Measurements from ENCODE around the gene NDUFB3. TPM values are rescaled to one million over a fixed set of nuclear protein-coding genes. Genes with fewer than 3 reads are reported as not detected.

The NDUFB3 gene
- total and polyA plus RNA-seq, 10 of the 15 experiments (the other 5 are each of a cell fraction or from before 2014, with no cell fraction given), result 115 to 1,059 (median 187) TPM

- H3K4me1 ChIP-seq (ENCODE audit: control insufficient read depth, insufficient read depth, low read length), result peaks cover 6% of the 10 kb centered on the region; the same call in 1 of the 2 replicates
- BruUV-seq (replicated peaks), result no TSS peak
- TF ChIP-seq MYC (IDR thresholded peaks at IDR 0.05; ENCODE audit: insufficient read depth, insufficient read length, insufficient replicate concordance, low read length, severe bottlenecking) (no peak), ZNF24 (IDR thresholded peaks at IDR 0.05) (no peak), MEF2A (IDR thresholded peaks at IDR 0.05; ENCODE audit: insufficient read depth, low read depth, low read length) (no peak), RB1 (IDR thresholded peaks at IDR 0.05; ENCODE audit: borderline replicate concordance) (no peak)
Measured at GRCh38 chr2:201111096-201111495, 39.3 kb downstream of the NDUFB3 start.

DNA sequence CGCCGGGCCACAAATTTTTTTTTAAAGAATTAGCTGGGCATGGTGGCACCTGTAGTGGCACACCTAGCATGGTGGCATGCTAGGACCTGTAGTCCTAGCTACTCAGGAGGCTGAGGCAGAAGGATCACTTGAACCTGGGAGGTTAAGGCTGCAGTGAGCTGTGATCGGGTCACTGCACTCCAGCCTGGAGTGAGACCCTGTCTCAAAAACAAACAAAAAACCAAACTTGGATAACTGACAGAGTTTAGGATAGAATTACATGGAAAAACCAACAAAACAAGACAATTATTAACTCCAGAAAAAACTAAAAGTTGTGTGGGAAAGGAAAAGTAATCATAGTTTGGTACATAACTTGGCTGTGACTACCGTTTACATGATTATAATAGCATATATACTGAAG lies 42.5 kb downstream of the NDUFB3 start:
- intact Hi-C loops (cut with micrococcal nuclease; ENCODE audit: unreplicated experiment), result no loop called here
- Histone ChIP-seq H4K20me1 (ENCODE audit: control insufficient read depth, insufficient read depth) (no peaks in the 10 kb centered on the region), H3K4me1 (ENCODE audit: control insufficient read depth, insufficient read depth, low read length) (peaks cover 6% of the 10 kb centered on the region; the same call in 1 of the 2 replicates), H3K9ac (ENCODE audit: control insufficient read depth, insufficient read depth, low read length) (peak overlapping the region; percentile 99; the same call in 1 of the 2 replicates), H3K79me2 (ENCODE audit: control insufficient read depth, insufficient read depth, low read length) (peaks cover 46% of the 10 kb centered on the region), H2AFZ (ENCODE audit: control insufficient read depth, low read depth, low read length) (no peak overlapping the region), H3K27me3 (replicated peaks in 1 of 2; ENCODE audit: control insufficient read depth in 2 of 2, insufficient read depth in 2 of 2, low read length in 1 of 2) (no peaks in the 10 kb centered on the region), H3K27ac (ENCODE audit: control insufficient read depth, insufficient read depth) (0 out of 2 replicates have a peak overlapping the region, but pooled peaks have one; percentile 18), H3K4me3 (peak overlapping the region; percentile 82), H3K36me3 (ENCODE audit: control insufficient read depth in 2 of 2, insufficient read depth in 2 of 2, low read length in 1 of 2) (no peaks in the 10 kb centered on the region), H3K9me3 (replicated peaks; ENCODE audit: control insufficient read depth, insufficient read depth, low read length) (no peaks in the 10 kb centered on the region), H3K4me2 (ENCODE audit: control insufficient read depth, insufficient read depth) (peak overlapping the region; percentile 98)
- 82% methylated on average over 4 of the region's 4 CpGs for whole genome bisulfite sequencing (ENCODE audit: insufficient coverage, insufficient replicate concordance, low lambda C conversion rate, missing lambda C conversion rate)
- ChIA-PET SMC1A (ENCODE audit: uncharacterized antibody, unreplicated experiment) (interaction anchor here (1.0 to 9.4 kb wide), 7 partner anchors 10 to 69 kb away, joined by 3 to 143 read pairs (median 5); partner anchors contain the start of genes CASP10 and NDUFB3), RAD21 (ENCODE audit: unreplicated experiment) (interaction anchor here (1.2 to 7.7 kb wide), 6 partner anchors 13 to 152 kb away, joined by 3 to 71 read pairs (median 4); no protein-coding TSS in a partner anchor), CTCF (interaction anchor here (1.0 to 5.0 kb wide), 10 partner anchors 8 to 213 kb away, joined by 3 to 53 read pairs (median 4); no protein-coding TSS in a partner anchor), POLR2A (interaction anchor here (0.6 to 1.1 kb wide), 2 partner anchors 44 to 249 kb away, joined by 3 to 4 read pairs; partner anchors contain the start of gene CLK1)
- in situ Hi-C loops (cut with MboI), result no loop called here
- no TSS peak for BruUV-seq (replicated peaks)
- FAIRE-seq (no peak), ATAC-seq (no peak), DNase-seq (ENCODE audit: low read depth, low spot score) (no peak)
- TF ChIP-seq HDAC2 (IDR thresholded peaks at IDR 0.05), result no peak
- TF ChIP-seq, protein P1, sequence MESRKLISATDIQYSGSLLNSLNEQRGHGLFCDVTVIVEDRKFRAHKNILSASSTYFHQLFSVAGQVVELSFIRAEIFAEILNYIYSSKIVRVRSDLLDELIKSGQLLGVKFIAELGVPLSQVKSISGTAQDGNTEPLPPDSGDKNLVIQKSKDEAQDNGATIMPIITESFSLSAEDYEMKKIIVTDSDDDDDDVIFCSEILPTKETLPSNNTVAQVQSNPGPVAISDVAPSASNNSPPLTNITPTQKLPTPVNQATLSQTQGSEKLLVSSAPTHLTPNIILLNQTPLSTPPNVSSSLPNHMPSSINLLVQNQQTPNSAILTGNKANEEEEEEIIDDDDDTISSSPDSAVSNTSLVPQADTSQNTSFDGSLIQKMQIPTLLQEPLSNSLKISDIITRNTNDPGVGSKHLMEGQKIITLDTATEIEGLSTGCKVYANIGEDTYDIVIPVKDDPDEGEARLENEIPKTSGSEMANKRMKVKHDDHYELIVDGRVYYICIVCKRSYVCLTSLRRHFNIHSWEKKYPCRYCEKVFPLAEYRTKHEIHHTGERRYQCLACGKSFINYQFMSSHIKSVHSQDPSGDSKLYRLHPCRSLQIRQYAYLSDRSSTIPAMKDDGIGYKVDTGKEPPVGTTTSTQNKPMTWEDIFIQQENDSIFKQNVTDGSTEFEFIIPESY (IDR thresholded peaks at IDR 0.05), result no peak
- no peak for TF ChIP-seq ELK1 (IDR thresholded peaks at IDR 0.05; ENCODE audit: low read depth, low read length)
- TF ChIP-seq JUND (IDR thresholded peaks at IDR 0.05; ENCODE audit: low read depth, low read length), result no peak
- no peak for TF ChIP-seq CREM (IDR thresholded peaks at IDR 0.05; ENCODE audit: low read depth)
- TF ChIP-seq FOXK2 (IDR thresholded peaks at IDR 0.05), result no peak

More at GRCh38 chr2:201111096-201111495, 39.3 kb downstream of the NDUFB3 start:
- RAD21 ChIA-PET (ENCODE audit: unreplicated experiment), result no interaction called here
- H3K9ac ChIP-seq (ENCODE audit: control insufficient read depth, insufficient read depth, low read length), result no peak overlapping the region
- DNase-seq (ENCODE audit: low read depth, low spot score), result no peak
- FAIRE-seq, result no peak
- no peaks in the 10 kb centered on the region for H3K9me3 ChIP-seq (replicated peaks; ENCODE audit: control insufficient read depth, insufficient read depth, low read length)
- no peaks in the 10 kb centered on the region for H3K27me3 ChIP-seq (replicated peaks in 1 of 2; ENCODE audit: control insufficient read depth in 2 of 2, insufficient read depth in 2 of 2, low read length in 1 of 2)
- H3K4me2 ChIP-seq (ENCODE audit: control insufficient read depth, insufficient read depth), result no peak overlapping the region
- SMC1A ChIA-PET (ENCODE audit: uncharacterized antibody, unreplicated experiment), result interaction anchor here (0.6 to 1.2 kb wide), 5 partner anchors 9 to 148 kb away, joined by 3 read pairs; no protein-coding TSS in a partner anchor
- H3K4me3 ChIP-seq, result no peak overlapping the region
- POLR2A ChIA-PET, result interaction anchor here (0.8 kb wide), 1 partner anchor 39 kb away, joined by 3 read pairs; no protein-coding TSS in a partner anchor
- WGBS (ENCODE audit: insufficient coverage, insufficient replicate concordance, low lambda C conversion rate, missing lambda C conversion rate), result 98% methylated on average over 3 of the region's 3 CpGs
- no peak overlapping the region for H2AFZ ChIP-seq (ENCODE audit: control insufficient read depth, low read depth, low read length)
- ATAC-seq, result no peak
- peaks cover 19% of the 10 kb centered on the region for H3K79me2 ChIP-seq (ENCODE audit: control insufficient read depth, insufficient read depth, low read length)
- H3K27ac ChIP-seq (ENCODE audit: control insufficient read depth, insufficient read depth), result no peak overlapping the region
- in situ Hi-C loops (cut with MboI) (no loop called here), intact Hi-C loops (cut with micrococcal nuclease; ENCODE audit: unreplicated experiment) (no loop called here)
- H4K20me1 ChIP-seq (ENCODE audit: control insufficient read depth, insufficient read depth), result no peaks in the 10 kb centered on the region
- CTCF ChIA-PET, result no interaction called here
- no peaks in the 10 kb centered on the region for H3K36me3 ChIP-seq (ENCODE audit: control insufficient read depth in 2 of 2, insufficient read depth in 2 of 2, low read length in 1 of 2)
